EL (cell line): ENCODE data around the gene IL17RA.
A peak's percentile ranks its signal among the peaks of the same experiment; 100 is the strongest.

Experiments
- DNase-seq: peaks from one replicate; pipeline ENCODE4 v3.0.0-alpha.2; 2016

IL17RA gene

DNA sequence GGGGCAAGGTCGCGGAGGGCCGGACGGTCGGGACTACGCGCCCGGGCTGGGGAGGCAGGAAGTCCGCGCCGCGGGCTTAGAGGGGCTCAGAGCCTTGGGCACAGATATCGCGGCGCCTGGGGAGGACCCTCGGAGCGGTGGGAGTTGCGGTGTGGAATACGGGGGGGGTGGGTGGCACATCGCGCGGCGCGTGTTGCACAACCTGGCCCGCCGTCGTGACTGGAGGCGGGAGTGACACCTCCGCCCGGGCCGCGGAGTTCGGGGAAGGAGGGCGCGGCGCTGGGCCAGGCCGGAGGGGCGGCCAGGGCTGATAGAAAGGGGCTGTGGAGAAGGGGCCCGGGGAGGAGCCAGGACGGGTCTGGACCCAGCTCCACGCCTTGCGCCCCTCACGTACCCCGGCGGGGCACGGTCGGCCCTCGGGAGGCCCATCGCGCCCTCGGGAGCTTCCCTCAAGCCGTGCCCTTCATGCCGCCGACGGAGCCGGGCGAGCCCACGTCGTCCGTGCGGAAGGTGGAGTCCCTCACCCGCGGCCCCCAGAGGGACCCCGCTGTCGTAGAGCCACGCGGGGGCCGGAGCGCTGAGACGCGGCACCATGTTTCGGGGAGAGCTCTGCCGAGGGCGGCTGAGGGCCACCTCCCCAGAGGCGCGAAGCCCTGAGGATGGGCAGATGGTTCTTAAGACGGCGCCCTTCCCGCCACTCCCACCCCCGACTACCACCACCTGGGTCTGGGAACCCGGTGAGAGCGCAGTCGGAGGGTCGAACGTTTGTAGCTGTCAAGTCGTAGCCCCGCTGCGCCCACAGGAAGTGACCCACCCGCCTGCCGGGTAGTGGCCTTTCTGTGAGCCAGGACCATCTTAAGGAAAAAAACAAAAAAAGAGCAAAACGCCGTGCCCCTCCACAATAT is 729 bp downstream of the IL17RA start:
- DNase-seq = peak; percentile 9

DNA sequence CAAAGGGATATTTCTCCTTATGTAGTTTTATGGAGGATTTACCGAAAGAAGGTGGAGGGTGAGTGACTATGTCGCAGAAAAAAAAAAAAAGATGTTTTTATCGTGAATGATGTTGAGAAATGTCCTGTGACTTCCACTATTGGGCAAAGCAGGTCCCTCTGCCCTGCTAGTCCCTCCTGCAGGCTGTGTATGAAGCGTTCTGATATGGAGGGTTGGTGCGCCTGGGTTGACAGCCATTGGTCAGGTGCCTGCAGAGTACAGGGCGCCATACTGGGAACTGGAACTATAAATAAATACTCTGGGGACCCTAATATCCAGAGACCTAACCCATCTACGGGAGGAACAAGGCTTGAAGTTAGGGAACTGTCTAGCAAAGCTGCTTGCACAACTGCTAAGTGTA is 1.5 kb downstream of the IL17RA start:
- DNase-seq = no peak

DNA sequence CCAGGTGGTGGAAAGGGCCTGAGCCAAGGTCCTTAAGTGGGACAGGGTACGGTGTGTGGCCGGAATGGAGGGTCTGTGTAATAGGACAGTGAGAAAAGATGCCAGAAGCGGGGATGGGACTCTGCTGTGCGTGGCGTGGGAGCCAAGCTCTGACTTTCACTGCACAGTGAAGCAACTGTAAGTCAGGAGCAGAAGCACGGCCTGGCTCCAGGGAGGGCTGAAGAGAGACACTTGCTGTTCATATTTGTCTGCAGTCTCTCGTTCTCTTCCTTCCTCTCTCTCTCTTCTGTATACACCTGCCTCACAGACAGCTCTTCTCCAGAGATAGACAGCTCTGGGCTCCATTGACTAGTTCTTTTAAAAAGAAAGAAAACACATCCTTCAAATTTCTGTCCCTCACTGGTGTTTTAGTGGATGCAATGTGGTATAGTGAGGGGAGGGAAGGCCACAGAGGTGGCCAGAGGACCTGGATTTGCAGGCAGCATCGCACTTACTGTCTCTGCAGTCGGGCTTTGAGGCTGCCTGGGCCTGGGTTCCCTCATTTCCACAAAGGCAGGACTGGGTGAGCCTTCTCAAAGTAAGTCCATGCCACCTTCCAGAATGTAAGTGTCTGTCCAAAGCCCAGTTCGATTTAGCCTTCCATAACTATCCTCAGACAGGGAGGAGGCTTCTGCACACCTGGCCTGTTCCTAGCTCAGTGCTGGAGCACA is 2.1 kb downstream of the IL17RA start:
- no peak for DNase-seq

DNA sequence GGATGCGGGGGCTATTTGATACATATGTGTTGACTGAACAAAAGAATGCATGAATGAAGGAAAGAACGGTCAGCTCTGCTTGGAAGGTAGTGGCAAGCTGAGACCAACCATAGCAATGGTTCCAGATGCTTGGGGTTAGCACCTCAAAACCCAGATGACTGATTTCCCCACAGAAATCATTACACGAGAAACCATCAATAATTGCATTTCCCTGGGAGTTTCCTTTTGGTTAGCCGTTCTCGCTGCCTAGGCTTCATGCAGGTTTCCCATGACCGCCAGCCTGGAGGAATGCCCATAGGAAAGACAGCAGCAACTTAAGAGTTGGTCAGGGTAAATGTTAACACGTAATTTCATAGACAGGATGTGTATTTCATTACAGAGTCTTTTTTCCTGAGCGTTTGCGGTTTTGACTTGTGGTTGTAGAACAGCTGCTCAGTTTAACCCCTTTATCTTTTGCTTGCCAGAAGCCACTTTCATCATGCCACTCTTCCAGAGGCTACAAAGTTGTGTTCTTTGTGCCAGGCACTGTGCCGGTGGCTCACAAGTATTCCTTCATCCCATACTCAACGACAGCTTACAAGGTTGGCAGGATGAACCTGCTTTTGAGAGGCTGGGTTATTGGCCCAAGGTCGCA is 2.8 kb downstream of the IL17RA start:
- peak; percentile 54 for DNase-seq

DNA sequence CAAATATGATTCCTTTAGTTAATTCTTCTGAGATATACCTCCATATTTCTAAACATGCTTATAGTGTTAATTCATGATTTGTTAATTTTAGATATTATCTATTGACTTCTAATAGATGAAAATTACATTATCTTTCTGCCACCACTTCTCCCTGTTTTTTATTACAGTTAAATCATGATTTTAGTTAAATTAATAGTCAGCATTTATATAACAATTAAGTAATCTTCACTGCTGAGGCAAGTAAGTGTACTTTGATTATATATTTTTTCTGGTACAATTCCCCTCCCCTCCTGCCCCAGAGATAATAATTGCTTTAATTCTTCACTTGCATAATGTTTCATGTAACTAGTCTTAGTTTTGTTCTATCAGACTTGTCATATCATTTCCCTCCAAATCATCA is 5.8 kb downstream of the IL17RA start:
- DNase-seq = no peak

DNA sequence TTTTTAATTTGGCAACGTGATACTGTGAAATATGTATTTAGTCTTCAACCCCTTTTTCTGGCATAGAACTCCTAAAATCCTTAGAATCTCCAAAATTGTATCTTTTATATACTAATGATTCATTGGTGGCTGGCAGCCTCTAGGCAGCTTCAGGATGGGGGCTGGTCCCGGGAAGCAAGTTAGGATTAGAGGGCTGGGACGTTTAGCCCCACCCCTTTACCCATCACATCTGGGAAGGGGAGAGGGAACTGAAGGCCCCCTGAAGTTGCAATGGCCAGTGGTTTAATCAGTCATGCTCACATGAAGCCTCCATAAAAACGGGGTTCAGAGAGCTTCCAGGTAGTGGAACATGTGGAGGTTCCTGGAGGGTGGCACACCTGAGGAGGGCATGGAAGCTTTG is 7.1 kb downstream of the IL17RA start:
- no peak for DNase-seq

DNA sequence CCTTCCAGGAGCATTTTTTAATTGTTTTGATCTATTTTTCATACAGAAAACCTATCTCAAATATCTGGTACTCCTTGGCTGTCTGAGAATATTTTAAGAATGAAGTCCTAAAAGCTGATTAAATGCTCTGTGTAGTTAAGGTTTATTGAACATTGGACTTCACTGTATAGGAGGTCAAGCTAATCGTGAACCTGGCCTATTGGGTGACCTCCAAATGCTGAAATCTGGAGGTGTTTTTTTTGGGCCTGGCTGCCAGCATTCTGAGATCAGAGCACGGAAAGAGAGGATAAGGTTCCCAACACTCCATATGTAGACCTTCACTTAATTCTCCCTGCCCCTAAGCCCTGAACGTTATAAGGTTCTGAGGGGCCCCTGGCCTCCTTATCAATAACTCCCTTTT is 8.3 kb downstream of the IL17RA start:
- DNase-seq = no peak

DNA sequence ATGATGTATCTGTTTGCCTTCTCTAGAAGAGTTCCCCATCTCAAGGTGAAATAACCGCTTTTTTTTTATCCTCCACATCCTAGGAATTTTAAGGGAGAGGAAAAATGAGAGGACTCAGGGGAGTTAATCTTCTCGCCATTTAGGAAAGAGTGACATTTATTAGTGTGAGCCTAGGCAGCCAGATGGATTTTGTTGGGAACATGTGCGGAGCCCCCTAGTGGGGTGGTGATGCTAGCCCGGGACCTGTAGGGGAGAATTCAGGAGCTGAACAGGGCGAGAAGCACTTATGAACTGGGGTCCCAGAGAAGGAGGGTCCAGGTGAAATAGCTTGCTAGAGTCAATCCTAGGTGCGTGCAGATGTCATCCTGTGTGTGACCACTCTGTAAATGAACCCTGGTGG is 10.7 kb downstream of the IL17RA start:
- no peak for DNase-seq

DNA sequence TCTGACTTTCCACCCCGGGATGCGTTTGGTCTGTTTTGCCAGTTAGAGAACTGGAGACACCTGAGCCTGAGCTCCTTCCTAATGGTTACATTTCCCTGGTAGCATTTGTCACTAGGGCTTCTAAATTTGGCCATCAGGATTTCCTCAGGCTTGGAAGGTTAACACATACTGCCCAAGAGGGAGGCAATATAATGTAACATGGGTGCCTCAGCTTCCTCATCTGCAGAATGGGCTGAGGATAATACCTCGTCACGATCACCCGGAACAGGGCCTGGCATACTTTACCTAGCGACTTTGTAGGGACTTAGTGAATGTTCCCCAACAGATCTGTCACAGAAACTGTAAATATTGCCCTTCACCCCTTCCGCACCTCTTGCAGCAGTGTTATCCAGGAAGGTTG is 11.3 kb downstream of the IL17RA start:
- no peak for DNase-seq

DNA sequence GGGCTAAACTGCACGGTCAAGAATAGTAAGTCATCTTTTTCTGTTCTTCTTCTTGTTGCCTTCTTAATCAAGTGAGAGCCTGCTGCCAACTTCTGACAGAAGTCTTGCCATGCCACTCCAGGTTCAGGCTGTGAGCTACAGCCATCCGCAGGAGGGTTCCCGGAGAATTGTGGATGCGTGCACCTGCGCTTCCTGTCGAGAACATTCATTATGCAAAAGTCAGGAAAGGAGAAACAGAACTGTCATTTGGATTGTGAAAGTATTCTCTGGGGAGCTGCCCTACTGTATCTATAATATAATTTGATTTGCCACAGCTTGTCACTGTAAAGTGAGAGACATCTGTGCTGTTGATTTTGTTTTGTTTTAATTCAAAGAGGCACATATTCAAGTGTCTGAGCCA is 12.3 kb downstream of the IL17RA start:
- no peak for DNase-seq

DNA sequence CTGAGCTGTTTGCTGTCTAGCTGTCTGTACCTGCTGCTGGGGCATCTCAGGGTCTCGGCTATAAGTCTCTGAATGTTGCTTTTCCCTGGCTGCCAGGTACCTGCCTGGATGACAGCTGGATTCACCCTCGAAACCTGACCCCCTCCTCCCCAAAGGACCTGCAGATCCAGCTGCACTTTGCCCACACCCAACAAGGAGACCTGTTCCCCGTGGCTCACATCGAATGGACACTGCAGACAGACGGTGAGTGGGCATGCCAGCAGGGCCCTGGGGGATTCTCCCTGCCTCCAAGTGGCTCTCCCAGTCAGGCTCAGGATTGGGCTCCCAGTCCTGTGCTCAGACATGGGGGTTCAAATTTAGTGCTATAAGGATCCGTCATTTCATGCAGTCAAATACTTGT is 12.9 kb downstream of the IL17RA start:
- no peak for DNase-seq

DNA sequence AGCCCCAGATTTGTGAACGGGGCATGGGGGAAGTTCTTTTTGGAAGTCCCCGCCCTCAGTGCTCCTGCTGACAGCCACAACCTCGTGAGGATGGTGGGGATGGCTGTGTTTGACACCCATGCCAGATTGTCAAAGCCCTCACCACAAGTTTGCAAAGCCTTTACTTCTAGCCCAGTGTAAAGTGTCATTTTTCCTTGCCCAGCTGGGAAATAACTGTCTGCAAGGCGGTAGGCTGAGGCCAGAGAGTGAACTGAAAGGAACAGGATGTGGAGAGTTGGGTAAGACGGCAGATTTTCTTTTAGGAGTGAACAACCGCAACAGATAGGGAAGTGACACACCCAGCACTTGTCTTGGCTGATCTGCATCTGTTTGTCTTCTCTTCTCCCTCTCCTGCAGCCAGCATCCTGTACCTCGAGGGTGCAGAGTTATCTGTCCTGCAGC is 13.6 kb downstream of the IL17RA start:
- no peak for DNase-seq

DNA sequence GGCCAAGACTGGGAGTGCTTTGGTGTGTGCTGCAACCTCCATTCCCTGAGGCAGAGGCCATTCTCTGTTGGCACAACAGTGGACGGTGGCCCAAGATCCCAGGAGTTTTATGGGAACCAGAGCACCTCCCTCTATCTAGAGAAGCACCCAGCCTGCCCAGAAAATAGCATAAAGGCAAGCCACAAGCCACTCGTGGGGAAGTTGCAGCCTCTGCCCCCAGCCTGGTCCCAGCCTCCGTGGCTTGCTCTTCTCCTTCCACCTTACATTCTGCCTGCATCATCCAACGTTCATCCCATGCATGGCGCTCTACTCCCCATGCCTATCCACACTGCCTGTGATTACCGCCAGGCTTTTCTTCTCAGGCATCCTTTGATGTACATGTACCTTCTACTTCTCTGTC is 15.8 kb downstream of the IL17RA start:
- DNase-seq = no peak

DNA sequence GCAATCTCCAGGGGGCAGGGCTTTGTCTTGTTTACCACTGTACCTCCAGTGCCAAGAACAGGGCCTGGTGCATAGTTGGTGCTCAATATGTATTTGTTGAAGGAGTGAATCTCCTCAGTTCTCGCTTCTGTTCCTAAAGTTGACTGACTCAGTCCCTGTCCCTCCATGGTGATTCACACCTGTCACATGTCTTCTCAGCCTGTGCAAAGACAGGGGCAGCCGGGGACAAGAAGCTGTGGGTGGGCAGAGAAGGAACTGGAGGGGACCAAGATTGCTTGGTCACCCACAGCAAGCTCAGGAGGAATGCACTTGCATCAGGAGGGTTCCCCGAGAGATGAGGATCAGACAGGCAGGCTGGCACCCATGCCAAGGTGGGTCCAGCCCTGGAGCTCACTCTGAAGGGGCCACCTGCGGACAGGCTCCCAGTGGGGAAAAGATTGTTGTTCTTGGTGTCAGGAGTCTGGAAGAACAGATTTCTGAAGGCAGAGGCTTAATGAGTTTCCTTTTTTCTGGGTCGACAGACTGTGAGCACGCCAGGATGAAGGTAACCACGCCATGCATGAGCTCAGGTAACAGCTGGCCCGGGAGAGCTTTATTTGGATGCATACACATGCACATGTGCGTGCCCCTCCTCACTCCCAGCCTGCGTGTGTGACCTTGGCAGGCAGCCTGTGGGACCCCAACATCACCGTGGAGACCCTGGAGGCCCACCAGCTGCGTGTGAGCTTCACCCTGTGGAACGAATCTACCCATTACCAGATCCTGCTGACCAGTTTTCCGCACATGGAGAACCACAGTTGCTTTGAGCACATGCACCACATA is 16.9 kb downstream of the IL17RA start:
- no peak for DNase-seq

DNA sequence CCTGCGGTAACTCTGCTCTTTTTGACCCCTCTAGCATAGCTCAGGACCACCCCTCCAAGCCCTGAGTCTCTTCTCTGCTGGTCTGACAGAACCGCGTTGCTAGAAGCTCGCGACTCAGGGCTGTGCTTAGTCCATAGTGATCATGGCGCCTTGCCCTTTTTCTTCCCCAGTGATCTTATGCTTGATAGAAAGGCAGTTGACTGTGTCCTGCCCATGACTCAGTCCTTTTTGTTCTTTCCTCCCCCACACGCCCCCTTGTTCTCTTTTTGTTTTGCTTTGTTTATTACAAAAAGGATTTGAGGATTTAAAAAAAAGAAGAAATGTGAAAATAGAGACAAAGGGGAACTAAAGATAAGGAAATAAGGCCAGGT is 17.5 kb downstream of the IL17RA start:
- DNase-seq = no peak

DNA sequence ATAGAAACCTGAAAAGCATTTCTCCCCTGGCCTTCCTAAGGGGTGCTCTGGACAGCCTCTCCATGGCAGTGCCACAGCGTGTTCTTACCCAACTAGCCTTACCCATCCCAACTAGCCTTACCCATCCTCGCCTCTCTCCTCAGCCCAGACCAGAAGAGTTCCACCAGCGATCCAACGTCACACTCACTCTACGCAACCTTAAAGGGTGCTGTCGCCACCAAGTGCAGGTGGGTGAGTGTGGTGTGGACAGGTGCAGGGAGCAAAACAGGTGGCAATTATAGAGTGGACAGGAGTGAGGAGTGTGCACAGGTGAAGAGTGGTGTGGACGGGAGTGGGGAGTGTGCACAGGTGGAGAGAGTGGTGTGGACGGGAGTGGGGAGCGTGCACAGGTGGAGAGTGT is 18.6 kb downstream of the IL17RA start:
- DNase-seq = no peak

DNA sequence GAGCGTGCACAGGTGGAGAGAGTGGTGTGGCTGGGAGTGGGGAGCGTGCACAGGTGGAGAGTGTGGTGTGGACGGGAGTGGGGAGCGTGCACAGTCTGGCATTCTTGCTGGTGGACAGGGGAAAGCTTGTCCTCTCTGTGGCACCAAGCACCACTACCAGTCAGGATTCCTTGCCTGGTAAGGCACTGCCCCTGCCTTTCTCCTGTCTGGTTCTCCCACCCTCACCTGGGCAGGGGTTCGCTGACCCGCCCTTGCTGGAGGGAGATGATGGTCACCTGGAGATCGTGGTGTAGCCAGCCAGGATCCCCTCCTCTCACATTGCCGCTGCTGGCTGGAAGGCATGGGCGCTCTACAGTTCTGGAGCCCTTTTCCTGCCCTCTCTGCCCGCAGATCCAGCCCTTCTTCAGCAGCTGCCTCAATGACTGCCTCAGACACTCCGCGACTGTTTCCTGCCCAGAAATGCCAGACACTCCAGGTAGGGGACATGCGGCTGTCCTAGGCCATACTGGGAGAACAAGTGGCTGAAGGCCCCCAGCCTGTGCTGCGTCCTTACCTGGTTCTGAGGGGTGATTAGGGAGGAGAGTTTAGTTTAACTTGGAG is 19.6 kb downstream of the IL17RA start:
- DNase-seq = no peak

DNA sequence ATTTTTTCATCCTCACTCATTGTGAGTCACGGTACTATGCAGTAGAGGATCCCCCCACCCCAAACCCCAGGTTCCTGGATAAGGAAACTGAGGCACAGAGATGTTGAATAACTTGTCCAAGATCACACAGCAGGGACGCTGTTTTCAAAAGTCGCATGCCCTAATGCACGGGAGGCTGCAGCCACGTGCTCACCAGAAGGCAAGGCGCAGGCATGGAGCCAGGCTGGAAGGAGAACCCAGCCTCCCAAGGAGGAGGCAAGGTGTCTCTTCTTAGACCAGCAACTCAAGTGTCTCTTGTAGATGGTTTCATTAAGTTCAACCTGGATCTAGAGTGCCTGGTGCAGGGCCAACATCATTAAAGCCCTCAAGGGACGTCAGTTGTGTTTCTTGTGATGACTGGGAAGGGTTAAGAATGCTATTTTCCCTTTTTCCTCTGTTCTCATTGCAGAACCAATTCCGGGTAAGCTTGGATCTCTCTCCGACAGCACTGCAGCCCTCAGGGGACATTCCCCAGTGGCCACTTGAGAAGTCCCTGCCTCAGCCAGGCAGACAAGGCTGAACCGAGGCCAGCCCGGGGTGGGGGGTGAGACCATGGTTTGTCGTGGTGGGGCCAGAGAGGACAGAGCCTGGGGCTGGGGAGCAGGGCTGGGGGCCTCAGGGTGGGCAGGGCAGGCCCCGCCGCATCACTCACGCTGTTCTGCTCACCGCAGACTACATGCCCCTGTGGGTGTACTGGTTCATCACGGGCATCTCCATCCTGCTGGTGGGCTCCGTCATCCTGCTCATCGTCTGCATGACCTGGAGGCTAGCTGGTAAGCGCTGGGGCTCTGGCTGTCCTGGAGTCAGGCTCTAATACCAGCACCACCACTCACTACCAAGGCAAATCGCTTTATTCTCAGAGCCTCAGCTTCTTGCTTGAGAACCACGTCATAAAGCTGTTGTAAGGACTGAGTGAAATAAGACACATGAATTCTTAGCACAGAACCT is 20.6 kb downstream of the IL17RA start:
- no peak for DNase-seq

DNA sequence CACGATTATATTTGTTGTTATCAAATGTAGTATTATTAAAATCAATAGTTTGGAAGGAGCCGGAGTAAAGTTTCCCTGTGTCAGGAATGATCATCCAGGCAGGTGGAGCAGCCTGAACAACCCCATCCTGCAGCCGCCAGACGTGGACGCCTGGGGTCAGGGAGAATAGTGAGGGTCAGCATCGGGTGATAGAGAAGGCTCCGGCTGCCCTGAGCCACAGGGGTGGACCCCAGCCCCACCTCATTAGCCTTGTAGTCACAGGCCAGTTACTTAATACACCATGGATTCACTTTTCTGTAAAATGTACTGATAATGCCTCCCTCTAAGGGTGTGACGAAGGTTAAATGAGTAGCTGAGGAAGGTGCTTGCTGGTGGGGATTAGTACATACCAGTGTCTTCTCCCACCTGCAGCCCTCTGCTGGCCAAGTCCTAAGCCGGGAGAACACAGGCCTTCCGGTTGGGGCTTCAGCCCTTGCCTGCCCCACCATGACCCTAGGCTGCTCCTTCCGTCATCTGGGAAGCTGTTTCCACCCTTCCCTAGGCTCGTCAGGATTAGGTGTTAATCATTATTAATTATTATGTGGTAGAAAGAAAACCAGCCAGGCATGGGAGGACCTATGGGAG is 21.5 kb downstream of the IL17RA start:
- DNase-seq = no peak

DNA sequence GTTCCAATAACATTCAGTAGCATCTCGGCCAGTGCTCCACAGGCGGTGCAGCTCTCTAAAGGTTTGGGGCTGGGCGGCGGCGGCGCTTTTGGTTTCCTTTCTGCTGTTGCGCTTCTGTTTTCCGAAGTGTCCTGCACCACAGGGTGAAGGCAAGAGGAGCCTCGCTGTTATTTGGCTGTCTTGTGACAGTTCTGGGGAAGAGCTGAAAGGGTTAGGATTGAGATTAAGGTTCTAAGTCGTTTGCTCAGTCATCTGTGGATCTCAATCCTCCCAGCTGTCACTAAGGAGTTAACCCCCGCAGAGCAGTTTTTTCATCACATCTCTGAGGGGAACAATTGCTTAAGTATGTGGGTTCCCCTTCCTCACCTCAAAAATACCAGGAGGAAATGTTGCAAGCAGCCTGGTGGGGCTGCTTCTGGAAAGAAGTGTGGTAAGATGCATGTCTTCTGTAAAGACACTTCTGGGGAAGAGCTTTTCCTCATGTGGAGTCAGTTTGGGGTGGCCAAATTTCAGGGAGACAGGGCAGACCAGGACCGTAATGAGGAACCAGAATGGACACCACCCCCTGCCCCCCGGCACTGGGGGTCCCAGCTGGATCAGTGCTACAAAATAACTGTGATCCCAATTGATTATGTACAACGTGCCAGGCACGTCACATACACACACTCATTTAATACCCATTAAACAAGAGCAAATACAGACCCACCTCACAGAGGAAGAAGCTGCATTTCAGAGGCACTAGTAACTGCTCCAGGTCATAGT is 22.2 kb downstream of the IL17RA start:
- DNase-seq = no peak
